ENCODE measurements around the gene VAT1. TPM values are rescaled to one million over a fixed set of nuclear protein-coding genes. Genes with fewer than 3 reads are reported as not detected.

VAT1 gene
- total and polyA plus RNA-seq, 2 of the 13 experiments (the other 11 are each of a cell fraction or from before 2014, with no cell fraction given), result 143 to 205 TPM

DNA sequence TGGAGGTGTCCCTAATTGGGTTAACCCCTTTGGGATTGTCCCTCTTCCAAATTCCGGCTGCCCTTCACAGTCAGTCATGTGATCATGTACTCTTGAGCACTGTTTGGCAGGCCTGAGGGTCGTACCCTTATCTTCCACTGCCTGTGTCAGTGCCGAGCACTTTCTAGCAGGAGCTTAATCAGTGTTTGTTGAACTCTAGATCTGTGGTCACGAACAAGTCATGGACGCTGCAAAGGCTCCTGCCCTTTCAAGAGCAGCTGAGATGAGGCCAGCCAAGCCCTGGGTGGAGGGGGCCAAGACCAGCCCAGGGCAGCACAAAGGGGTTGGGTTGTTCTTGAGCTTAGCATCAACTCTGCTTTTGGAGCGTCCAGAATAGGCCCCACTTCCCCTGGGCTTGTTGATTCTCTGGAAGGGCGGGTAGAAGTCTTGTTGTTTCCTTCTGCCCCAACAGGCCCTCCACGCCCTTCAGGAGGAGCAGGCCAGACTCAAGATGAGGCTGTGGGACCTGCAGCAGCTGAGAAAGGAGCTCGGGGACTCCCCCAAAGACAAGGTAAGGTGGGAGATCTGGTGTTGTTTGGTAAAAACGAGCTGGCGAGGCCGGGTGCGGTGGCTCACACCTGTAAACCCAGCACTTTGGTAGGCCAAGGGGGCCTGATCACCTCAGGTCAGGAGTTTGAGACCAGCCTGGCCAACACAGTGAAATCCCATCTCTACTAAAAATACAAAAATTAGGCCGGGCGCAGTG is 10.3 kb downstream of the VAT1 start:
- Histone ChIP-seq H3K36me3 (replicated peaks in 1 of 2; ENCODE audit: control insufficient read depth in 1 of 2, insufficient read depth in 2 of 2, low read length in 2 of 2) (peaks cover 21 to 37% of the 10 kb centered on the region in 2 experiments), H3K4me1 (ENCODE audit: insufficient read depth, low read length) (peaks cover 85% of the 10 kb centered on the region), H3K4me3 (replicated peaks in 1 of 3; ENCODE audit: insufficient read depth in 1 of 3, low read depth in 2 of 3, low read length in 3 of 3) (no peak overlapping the region), H2AFZ (ENCODE audit: low read length) (no peak overlapping the region), H3K27ac (ENCODE audit: extremely low read length, insufficient read depth, low read length) (peak overlapping the region; percentile 97), H3K9ac (ENCODE audit: insufficient read depth, low read depth, low read length) (peak overlapping the region; percentile 32), H3K79me2 (ENCODE audit: insufficient read depth, low read length) (peaks cover 5% of the 10 kb centered on the region), H3K4me2 (ENCODE audit: low read depth, low read length) (peak overlapping the region; percentile 41), H4K20me1 (ENCODE audit: insufficient read depth, low read length) (no peaks in the 10 kb centered on the region), H3K27me3 (ENCODE audit: control insufficient read depth in 1 of 2, insufficient read depth in 2 of 2, low read length in 2 of 2) (no peaks in the 10 kb centered on the region; a peak in 1 of 5 replicates), H3K9me3 (ENCODE audit: low read length) (no peaks in the 10 kb centered on the region)
- DNase-seq (ENCODE audit: low spot score) (peak; percentile 35), ATAC-seq (no peak), FAIRE-seq (peak; percentile 87)
- in situ Hi-C loops (cut with HindIII; ENCODE audit: extremely low pct_ligation_motif_present, low pct_unique_long_range_greater_than_20kb) (no loop called here), intact Hi-C loops (cut with micrococcal nuclease; ENCODE audit: unreplicated experiment) (no loop called here)
- WGBS (ENCODE audit: low lambda C conversion rate), result 68% methylated on average over 15 of the region's 15 CpGs
- no TSS peak for BruUV-seq (replicated peaks)
- ChIA-PET POLR2A (interaction anchor here (1.0 to 8.3 kb wide), 11 partner anchors 9 to 403 kb away, joined by 3 to 162 read pairs (median 8); partner anchors contain the start of genes NBR1, RETREG3, RND2 and RPL27), CTCF (ENCODE audit: low intra/inter-chr PET ratio, low total read pairs) (no interaction called here)
- TF ChIP-seq ZNF776 (CRISPR knock-in tag; IDR thresholded peaks at IDR 0.05) (no peak), GLI4 (CRISPR knock-in tag; IDR thresholded peaks at IDR 0.05; ENCODE audit: borderline replicate concordance) (no peak), ZNF572 (CRISPR knock-in tag; IDR thresholded peaks at IDR 0.05) (0 out of 2 replicates have a peak, but pooled peaks have one; percentile 19), WIZ (CRISPR knock-in tag; IDR thresholded peaks at IDR 0.05) (no peak), REPIN1 (CRISPR knock-in tag; IDR thresholded peaks at IDR 0.05; ENCODE audit: borderline replicate concordance, low read depth) (no peak), SP2 (CRISPR knock-in tag; IDR thresholded peaks at IDR 0.05) (no peak), JUNB (CRISPR knock-in tag; IDR thresholded peaks at IDR 0.05; ENCODE audit: borderline replicate concordance) (no peak), ZNF224 (CRISPR knock-in tag; IDR thresholded peaks at IDR 0.05) (no peak), ZNF282 (IDR thresholded peaks at IDR 0.05; ENCODE audit: partially characterized antibody) (no peak), ZNF180 (CRISPR knock-in tag; IDR thresholded peaks at IDR 0.05; ENCODE audit: borderline replicate concordance, low read depth) (no peak)
- TF ChIP-seq, protein P1, sequence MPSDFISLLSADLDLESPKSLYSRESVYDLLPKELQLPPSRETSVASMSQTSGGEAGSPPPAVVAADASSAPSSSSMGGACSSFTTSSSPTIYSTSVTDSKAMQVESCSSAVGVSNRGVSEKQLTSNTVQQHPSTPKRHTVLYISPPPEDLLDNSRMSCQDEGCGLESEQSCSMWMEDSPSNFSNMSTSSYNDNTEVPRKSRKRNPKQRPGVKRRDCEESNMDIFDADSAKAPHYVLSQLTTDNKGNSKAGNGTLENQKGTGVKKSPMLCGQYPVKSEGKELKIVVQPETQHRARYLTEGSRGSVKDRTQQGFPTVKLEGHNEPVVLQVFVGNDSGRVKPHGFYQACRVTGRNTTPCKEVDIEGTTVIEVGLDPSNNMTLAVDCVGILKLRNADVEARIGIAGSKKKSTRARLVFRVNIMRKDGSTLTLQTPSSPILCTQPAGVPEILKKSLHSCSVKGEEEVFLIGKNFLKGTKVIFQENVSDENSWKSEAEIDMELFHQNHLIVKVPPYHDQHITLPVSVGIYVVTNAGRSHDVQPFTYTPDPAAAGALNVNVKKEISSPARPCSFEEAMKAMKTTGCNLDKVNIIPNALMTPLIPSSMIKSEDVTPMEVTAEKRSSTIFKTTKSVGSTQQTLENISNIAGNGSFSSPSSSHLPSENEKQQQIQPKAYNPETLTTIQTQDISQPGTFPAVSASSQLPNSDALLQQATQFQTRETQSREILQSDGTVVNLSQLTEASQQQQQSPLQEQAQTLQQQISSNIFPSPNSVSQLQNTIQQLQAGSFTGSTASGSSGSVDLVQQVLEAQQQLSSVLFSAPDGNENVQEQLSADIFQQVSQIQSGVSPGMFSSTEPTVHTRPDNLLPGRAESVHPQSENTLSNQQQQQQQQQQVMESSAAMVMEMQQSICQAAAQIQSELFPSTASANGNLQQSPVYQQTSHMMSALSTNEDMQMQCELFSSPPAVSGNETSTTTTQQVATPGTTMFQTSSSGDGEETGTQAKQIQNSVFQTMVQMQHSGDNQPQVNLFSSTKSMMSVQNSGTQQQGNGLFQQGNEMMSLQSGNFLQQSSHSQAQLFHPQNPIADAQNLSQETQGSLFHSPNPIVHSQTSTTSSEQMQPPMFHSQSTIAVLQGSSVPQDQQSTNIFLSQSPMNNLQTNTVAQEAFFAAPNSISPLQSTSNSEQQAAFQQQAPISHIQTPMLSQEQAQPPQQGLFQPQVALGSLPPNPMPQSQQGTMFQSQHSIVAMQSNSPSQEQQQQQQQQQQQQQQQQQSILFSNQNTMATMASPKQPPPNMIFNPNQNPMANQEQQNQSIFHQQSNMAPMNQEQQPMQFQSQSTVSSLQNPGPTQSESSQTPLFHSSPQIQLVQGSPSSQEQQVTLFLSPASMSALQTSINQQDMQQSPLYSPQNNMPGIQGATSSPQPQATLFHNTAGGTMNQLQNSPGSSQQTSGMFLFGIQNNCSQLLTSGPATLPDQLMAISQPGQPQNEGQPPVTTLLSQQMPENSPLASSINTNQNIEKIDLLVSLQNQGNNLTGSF (CRISPR knock-in tag; IDR thresholded peaks at IDR 0.05), result no peak
- TF ChIP-seq, protein P2, sequence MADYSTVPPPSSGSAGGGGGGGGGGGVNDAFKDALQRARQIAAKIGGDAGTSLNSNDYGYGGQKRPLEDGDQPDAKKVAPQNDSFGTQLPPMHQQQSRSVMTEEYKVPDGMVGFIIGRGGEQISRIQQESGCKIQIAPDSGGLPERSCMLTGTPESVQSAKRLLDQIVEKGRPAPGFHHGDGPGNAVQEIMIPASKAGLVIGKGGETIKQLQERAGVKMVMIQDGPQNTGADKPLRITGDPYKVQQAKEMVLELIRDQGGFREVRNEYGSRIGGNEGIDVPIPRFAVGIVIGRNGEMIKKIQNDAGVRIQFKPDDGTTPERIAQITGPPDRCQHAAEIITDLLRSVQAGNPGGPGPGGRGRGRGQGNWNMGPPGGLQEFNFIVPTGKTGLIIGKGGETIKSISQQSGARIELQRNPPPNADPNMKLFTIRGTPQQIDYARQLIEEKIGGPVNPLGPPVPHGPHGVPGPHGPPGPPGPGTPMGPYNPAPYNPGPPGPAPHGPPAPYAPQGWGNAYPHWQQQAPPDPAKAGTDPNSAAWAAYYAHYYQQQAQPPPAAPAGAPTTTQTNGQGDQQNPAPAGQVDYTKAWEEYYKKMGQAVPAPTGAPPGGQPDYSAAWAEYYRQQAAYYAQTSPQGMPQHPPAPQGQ (CRISPR knock-in tag; IDR thresholded peaks at IDR 0.05; ENCODE audit: borderline replicate concordance), result no peak
- TF ChIP-seq, protein P3, sequence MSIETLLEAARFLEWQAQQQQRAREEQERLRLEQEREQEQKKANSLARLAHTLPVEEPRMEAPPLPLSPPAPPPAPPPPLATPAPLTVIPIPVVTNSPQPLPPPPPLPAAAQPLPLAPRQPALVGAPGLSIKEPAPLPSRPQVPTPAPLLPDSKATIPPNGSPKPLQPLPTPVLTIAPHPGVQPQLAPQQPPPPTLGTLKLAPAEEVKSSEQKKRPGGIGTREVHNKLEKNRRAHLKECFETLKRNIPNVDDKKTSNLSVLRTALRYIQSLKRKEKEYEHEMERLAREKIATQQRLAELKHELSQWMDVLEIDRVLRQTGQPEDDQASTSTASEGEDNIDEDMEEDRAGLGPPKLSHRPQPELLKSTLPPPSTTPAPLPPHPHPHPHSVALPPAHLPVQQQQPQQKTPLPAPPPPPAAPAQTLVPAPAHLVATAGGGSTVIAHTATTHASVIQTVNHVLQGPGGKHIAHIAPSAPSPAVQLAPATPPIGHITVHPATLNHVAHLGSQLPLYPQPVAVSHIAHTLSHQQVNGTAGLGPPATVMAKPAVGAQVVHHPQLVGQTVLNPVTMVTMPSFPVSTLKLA (IDR thresholded peaks at IDR 0.05), result no peak
